CD8-positive, alpha-beta memory T cell (primary cell): ENCODE data around the gene MMP28. TPM values are rescaled to one million over a fixed set of nuclear protein-coding genes. Genes with fewer than 3 reads are reported as not detected.

Experiments used
- CTCF ChIA-PET: fragments of 350-600 bp; sonication (Branson Sonifier 250); formaldehyde crosslinking; loops from one replicate; lab custom pipeline; 2021; ENCODE audit warnings: antibody characterized with exemption; lab: Charles Lee
- POLR2A ChIA-PET: fragments of 350-600 bp; sonication (Branson Sonifier 250); formaldehyde crosslinking; loops from one replicate; lab custom pipeline; 2021; ENCODE audit warnings: antibody characterized with exemption; lab: Charles Lee
- DNase-seq, 5 donors: peaks; one replicate each; pipeline versions ENCODE4 v3.0.0 to v3.0.0-alpha.2; 2020 to 2022; ENCODE audit warnings: mixed read lengths in 1 of 5
- H3K27ac ChIP-seq: one replicate; pipeline ENCODE4 v1.7.0; 2013; ENCODE audit warnings: low read depth, mild to moderate bottlenecking, low read length, moderate library complexity
- H3K27me3 ChIP-seq: 2 replicates; pipeline ENCODE4 v1.7.0; 2013; ENCODE audit warnings: low read length, mild to moderate bottlenecking; ENCODE audit not compliant: insufficient read depth, poor library complexity, severe bottlenecking
- H3K36me3 ChIP-seq: 2 replicates; pipeline ENCODE4 v1.7.0; 2013; ENCODE audit warnings: mild to moderate bottlenecking, low read length, moderate library complexity; ENCODE audit not compliant: insufficient read depth
- H3K4me1 ChIP-seq: 2 replicates; pipeline ENCODE4 v1.7.0; 2013; ENCODE audit warnings: mild to moderate bottlenecking, low read length, moderate library complexity; ENCODE audit not compliant: insufficient read depth
- H3K4me3 ChIP-seq: 2 replicates; pipeline ENCODE4 v1.7.0; 2013; ENCODE audit warnings: mild to moderate bottlenecking, low read length
- H3K9me3 ChIP-seq: 2 replicates; pipeline ENCODE4 v1.7.0; 2013; ENCODE audit warnings: mild to moderate bottlenecking, low read length
- H3K27ac Mint-ChIP-seq, 8 donors: one replicate each; pipeline ENCODE4 v1.8.0; 2020 to 2021; ENCODE audit warnings: mixed read lengths in 8 of 8, mild to moderate bottlenecking in 6 of 8, inconsistent platforms in 3 of 8, moderate library complexity in 3 of 8
- H3K27me3 Mint-ChIP-seq, 2 donors: one replicate each; pipeline ENCODE4 v1.8.0; 2020 to 2021; ENCODE audit warnings: mixed read lengths in 2 of 2, mild to moderate bottlenecking in 1 of 2, moderate library complexity in 1 of 2
- H3K36me3 Mint-ChIP-seq, 3 donors: one replicate each; pipeline ENCODE4 v1.8.0; 2020 to 2021; ENCODE audit warnings: mixed read lengths in 3 of 3, inconsistent platforms in 1 of 3, mild to moderate bottlenecking in 1 of 3
- H3K4me1 Mint-ChIP-seq, 3 donors: one replicate each; pipeline ENCODE4 v1.8.0; 2020 to 2021; ENCODE audit warnings: mixed read lengths in 3 of 3, inconsistent platforms in 1 of 3, mild to moderate bottlenecking in 1 of 3
- H3K4me3 Mint-ChIP-seq, 7 donors: one replicate each; pipeline ENCODE4 v1.8.0; 2020 to 2021; ENCODE audit warnings: mixed read lengths in 7 of 7, mild to moderate bottlenecking in 6 of 7, moderate library complexity in 4 of 7, inconsistent platforms in 2 of 7
- H3K9me3 Mint-ChIP-seq, 5 donors: one replicate each; pipeline ENCODE4 v1.8.0; 2020 to 2022; ENCODE audit warnings: mixed read lengths in 5 of 5, mild to moderate bottlenecking in 3 of 5, moderate library complexity in 2 of 5, inconsistent platforms in 1 of 5
- polyA plus RNA-seq: library from polyadenylated mRNA; unstranded; fragments of 300-500 nt; fragmentation: Illumina TruSeq; gene quantifications from one replicate; pipeline ENCODE4 v1.2.3, GENCODE V29; 2021
- total RNA-seq, 2 experiments: library from RNA; stranded (reverse); gene quantifications; one replicate each; pipeline ENCODE4 v1.2.3, GENCODE V29; 2021

MMP28 gene
- total and polyA plus RNA-seq, 3 experiments from 2014 or later, result not detected

DNA sequence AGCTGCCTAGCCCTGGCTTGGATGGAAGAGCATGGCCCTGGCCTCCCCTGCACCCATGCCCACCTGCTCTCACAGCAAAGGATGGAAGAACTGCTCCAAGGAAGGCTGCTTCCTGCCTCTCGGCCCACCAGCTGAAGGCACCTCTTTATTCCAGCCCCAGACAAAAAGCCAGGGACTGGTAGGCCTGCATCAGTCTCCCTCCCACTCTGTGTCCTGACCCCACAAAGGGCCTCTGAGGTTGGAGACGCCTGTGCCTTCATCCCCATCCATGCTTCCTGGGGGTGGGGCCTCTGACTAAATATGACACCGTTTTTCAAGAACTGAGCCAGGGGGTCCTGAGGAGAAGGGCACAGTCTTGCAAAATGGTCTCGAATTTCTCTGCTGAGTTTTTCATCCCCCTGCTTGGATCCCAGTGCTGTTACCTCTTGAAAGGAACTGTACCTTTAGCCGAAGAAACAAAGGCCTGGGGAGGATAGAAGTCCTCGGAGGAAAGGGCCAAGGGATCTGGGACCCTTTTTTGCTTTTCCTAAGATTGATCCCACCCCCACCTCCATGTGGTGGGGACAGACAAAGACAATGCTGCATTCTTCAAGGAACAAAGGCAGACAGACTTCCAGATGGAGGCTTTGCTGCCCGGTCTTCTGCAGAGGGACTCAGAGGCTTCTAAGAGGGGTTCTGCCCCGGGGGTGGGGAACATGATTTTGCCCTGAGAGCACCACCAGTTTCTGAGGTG is 29.5 kb downstream of the MMP28 start:
- peaks cover 7 to 9% (median 9%) of the 10 kb centered on the region in 3 donors for H3K4me1 Mint-ChIP-seq
- Histone ChIP-seq H3K9me3 (no peaks in the 10 kb centered on the region), H3K4me3 (no peak overlapping the region), H3K27me3 (no peaks in the 10 kb centered on the region), H3K36me3 (no peaks in the 10 kb centered on the region), H3K4me1 (peaks cover 8% of the 10 kb centered on the region), H3K27ac (no peak overlapping the region)
- ChIA-PET CTCF (interaction anchor here (0.9 to 9.3 kb wide), 5 partner anchors 15 to 307 kb away, joined by 3 to 250 read pairs (median 25); partner anchors contain the start of gene TAF15), POLR2A (interaction anchor here (4.6 kb wide), 1 partner anchor 43 kb away, joined by 66 read pairs; the partner anchor contains the start of gene TAF15)
- H3K4me3 Mint-ChIP-seq, result peak overlapping the region in 1 of 7 donors; percentile 23
- DNase-seq, result no peak
- H3K27ac Mint-ChIP-seq, result no peak overlapping the region
- no peaks in the 10 kb centered on the region for H3K27me3 Mint-ChIP-seq
- no peaks in the 10 kb centered on the region for H3K9me3 Mint-ChIP-seq
- H3K36me3 Mint-ChIP-seq, result peaks cover 0 to 2% (median 0%) of the 10 kb centered on the region in 3 donors

DNA sequence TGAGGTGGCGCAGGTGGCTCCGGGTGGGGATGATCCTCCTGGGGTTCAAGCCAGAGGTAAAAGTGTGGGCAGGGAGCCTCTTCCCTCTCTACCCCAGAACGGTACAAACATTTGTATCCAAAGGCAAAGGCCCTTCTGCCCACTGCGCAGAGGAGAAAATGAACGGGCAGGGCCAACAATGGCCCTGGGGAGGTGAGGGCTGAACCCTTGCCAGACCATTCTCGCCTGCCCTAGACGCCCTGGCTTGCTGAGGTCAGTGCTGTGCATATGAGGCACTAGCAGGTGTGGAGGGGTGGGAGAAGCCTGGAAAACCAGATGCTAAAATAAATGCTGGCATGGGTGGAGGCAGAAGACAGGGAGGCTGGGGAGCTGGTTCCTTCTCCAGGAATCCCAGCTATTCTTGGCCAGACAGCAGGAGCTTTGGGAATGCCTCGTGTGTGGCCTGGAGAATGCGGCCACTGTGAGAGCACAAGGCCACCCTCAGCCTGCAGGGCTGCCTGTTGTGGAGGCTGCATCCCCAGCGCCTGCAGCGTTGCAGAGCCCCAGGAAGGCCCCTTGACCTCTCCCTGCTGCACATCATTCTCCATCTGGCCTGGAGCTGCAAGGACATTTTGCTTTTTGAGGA is 30.2 kb downstream of the MMP28 start:
- ChIA-PET POLR2A (interaction anchor here (4.6 kb wide), 1 partner anchor 44 kb away, joined by 66 read pairs; the partner anchor contains the start of gene TAF15), CTCF (interaction anchor here (0.9 to 9.3 kb wide), 12 partner anchors 11 to 308 kb away, joined by 3 to 250 read pairs (median 6); partner anchors contain the start of genes MMP28 and TAF15)
- Mint-ChIP-seq H3K4me3 (peak overlapping the region; percentile 88 to 99 (median 96)), H3K27ac (peak overlapping the region in 7 of 8 donors; percentile 65 to 96 (median 89)), H3K27me3 (no peaks in the 10 kb centered on the region), H3K9me3 (no peaks in the 10 kb centered on the region), H3K4me1 (peaks cover 7 to 9% (median 9%) of the 10 kb centered on the region in 3 donors), H3K36me3 (peaks cover 0 to 2% (median 0%) of the 10 kb centered on the region in 3 donors)
- Histone ChIP-seq H3K27ac (no peak overlapping the region), H3K36me3 (no peaks in the 10 kb centered on the region), H3K27me3 (no peaks in the 10 kb centered on the region), H3K9me3 (no peaks in the 10 kb centered on the region), H3K4me3 (peak overlapping the region; percentile 70), H3K4me1 (peaks cover 8% of the 10 kb centered on the region)
- no peak for DNase-seq

DNA sequence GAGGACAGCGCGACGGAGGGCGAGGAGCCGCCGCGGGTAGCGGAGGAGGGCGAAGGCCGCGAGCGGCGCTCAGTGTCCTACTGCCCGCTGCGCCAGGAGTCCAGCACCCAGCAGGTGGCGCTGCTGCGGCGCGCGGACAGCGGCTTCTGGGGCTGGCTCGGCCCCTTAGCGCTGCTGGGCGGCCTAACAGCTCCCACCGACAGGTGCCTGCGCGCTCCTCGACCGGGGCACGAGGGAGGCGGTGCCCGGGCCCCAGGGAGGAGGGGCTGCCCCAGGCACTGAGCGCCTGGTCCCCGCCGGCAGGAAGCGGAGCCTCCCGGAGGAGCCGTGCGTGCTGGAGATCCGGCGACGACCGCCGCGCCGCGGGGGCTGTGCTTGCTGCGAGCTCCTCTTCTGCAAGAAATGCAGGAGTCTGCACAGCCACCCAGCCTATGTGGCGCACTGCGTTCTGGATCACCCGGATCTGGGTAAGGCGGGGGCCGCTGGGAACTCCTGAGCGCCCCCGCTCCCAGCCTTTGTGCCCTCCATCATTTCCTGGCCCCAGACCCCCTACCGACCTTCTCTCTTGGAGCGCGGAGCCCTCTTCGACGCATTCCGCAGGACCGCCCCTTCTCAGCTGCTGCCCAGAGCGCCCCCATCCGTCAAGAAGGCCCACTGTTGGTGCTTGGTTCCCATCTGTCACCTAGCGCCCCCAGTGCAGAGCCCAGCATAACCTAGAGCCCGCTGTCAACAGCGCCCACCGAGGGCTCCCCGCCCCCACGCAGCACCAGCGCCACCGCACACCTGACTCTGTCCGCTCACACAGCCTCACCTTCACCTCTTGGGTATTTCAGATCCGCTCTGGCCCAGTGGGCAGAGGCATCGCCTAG is 31.1 kb downstream of the MMP28 start:
- Histone ChIP-seq H3K4me3 (peak overlapping the region; percentile 70), H3K27me3 (no peaks in the 10 kb centered on the region), H3K27ac (peak overlapping the region; percentile 17), H3K4me1 (peaks cover 8% of the 10 kb centered on the region), H3K36me3 (no peaks in the 10 kb centered on the region), H3K9me3 (no peaks in the 10 kb centered on the region)
- POLR2A ChIA-PET, result interaction anchor here (0.6 to 4.6 kb wide), 6 partner anchors 17 to 451 kb away, joined by 3 to 66 read pairs (median 4); partner anchors contain the start of gene TAF15
- Mint-ChIP-seq H3K4me1 (peaks cover 7 to 9% (median 9%) of the 10 kb centered on the region in 3 donors), H3K9me3 (no peaks in the 10 kb centered on the region), H3K27me3 (no peaks in the 10 kb centered on the region), H3K4me3 (peak overlapping the region; percentile 88 to 99 (median 96)), H3K36me3 (peaks cover 0 to 2% (median 0%) of the 10 kb centered on the region in 3 donors), H3K27ac (peak overlapping the region; percentile 65 to 96 (median 86))
- CTCF ChIA-PET, result interaction anchor here (0.7 to 9.3 kb wide), 61 partner anchors 10 to 784 kb away, joined by 3 to 250 read pairs (median 4); partner anchors contain the start of genes CCL5, LIG3, MMP28 and TAF15
- peak; percentile 77 to 86 (median 84) for DNase-seq

DNA sequence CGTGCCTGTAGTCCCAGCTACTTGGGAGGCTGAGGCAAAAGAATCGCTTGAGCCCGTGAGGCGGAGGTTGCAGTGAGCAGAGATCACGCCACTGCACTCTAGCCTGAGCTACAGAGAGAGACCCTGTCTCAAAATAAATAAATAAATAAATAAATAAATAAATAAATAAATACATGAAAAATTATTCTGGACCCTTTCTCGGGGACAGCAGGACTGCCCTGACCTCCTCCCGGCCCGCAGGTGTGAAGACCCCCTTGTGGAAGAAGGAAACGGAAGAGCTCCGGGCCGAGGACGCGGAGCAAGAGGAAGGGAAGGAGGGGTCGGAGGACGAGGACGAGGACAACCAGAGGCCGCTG is 31.7 kb downstream of the MMP28 start:
- no peaks in the 10 kb centered on the region for H3K27me3 ChIP-seq
- peaks cover 8% of the 10 kb centered on the region for H3K4me1 ChIP-seq
- peak overlapping the region in 1 of 8 donors; percentile 77 for H3K27ac Mint-ChIP-seq
- no peaks in the 10 kb centered on the region for H3K9me3 Mint-ChIP-seq
- peaks cover 0 to 2% (median 0%) of the 10 kb centered on the region in 3 donors for H3K36me3 Mint-ChIP-seq
- peak overlapping the region; percentile 88 to 99 (median 96) for H3K4me3 Mint-ChIP-seq
- H3K27ac ChIP-seq, result no peak overlapping the region
- no peaks in the 10 kb centered on the region for H3K27me3 Mint-ChIP-seq
- peak overlapping the region; percentile 70 for H3K4me3 ChIP-seq
- peaks cover 7 to 9% (median 9%) of the 10 kb centered on the region in 3 donors for H3K4me1 Mint-ChIP-seq
- DNase-seq, result no peak
- POLR2A ChIA-PET, result interaction anchor here (0.7 to 4.6 kb wide), 5 partner anchors 18 to 451 kb away, joined by 3 to 66 read pairs (median 4); partner anchors contain the start of gene TAF15
- H3K36me3 ChIP-seq, result no peaks in the 10 kb centered on the region
- H3K9me3 ChIP-seq, result no peaks in the 10 kb centered on the region
- CTCF ChIA-PET, result interaction anchor here (0.7 to 9.3 kb wide), 60 partner anchors 11 to 784 kb away, joined by 3 to 250 read pairs (median 4); partner anchors contain the start of genes CCL5, LIG3, MMP28 and RASL10B

DNA sequence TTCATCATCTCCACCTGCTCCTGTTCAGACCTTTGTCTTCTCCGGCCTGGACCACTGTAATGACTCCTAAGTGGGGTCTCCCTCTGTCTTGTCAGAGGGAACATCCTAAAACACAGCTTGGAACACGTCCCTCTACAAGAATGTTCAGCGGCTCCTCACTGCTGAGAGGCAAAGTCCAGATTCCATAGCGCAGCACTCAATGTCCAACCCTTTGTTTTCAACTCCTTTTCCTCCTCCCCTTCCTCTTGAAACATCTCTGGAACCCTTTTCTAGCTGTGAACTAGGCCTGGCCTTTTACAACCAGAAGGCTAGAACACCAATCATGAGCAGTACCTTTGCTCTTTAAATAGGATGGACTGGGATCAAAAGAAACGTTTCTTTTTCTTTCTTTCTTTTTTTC is 33.8 kb downstream of the MMP28 start:
- Histone ChIP-seq H3K36me3 (no peaks in the 10 kb centered on the region), H3K9me3 (no peaks in the 10 kb centered on the region), H3K4me3 (no peak overlapping the region), H3K27me3 (no peaks in the 10 kb centered on the region), H3K4me1 (peaks cover 8% of the 10 kb centered on the region), H3K27ac (no peak overlapping the region)
- ChIA-PET CTCF (interaction anchor here (0.6 to 9.3 kb wide), 2 partner anchors 47 to 1140 kb away, joined by 4 to 250 read pairs; partner anchors contain the start of gene TAF15), POLR2A (no interaction called here)
- no peak overlapping the region for H3K27ac Mint-ChIP-seq
- H3K27me3 Mint-ChIP-seq, result no peaks in the 10 kb centered on the region
- peaks cover 7 to 9% (median 9%) of the 10 kb centered on the region in 3 donors for H3K4me1 Mint-ChIP-seq
- peaks cover 0 to 2% (median 0%) of the 10 kb centered on the region in 3 donors for H3K36me3 Mint-ChIP-seq
- peak overlapping the region in 1 of 7 donors; percentile 17 for H3K4me3 Mint-ChIP-seq
- H3K9me3 Mint-ChIP-seq, result no peaks in the 10 kb centered on the region
- DNase-seq, result no peak

DNA sequence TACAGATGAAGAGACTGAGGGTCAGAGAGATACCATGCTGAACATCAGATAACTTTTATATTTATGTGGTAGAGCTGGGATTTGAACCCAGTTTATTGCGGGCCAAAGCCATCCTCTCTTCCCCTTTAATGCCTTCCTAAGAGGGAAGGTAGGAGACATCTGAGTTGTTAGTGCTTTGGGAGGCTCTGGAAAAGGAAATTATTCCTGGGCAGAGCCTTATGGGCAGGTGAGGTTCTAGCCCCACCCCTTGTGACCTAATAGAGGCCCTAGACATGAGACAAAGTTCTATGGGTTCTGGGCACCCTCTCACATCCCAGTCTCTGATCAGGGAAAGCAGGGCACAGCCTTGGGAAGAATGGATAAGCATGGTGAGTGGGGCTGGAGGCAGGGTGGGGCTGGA is 34.9 kb downstream of the MMP28 start, which contains the start of gene C17orf50:
TSS of gene C17orf50 (plus strand) at position 301 of the 400 bp plus-strand sequence. CDS start at position 356, 55 bp downstream.
- no peaks in the 10 kb centered on the region for H3K9me3 Mint-ChIP-seq
- POLR2A ChIA-PET, result interaction anchor here (0.7 kb wide), 1 partner anchor 31 kb away, joined by 4 read pairs; no protein-coding TSS in a partner anchor
- DNase-seq, result no peak
- Histone ChIP-seq H3K4me3 (no peak within 1 kb of the TSS), H3K4me1 (peaks cover 8% of the 10 kb centered on the region), H3K36me3 (no peaks in the 10 kb centered on the region), H3K9me3 (no peaks in the 10 kb centered on the region), H3K27me3 (no peaks in the 10 kb centered on the region), H3K27ac (no peak within 1 kb of the TSS)
- H3K4me3 Mint-ChIP-seq, result peak within 1 kb of the TSS in 2 of 7 donors; percentile 17 to 36
- CTCF ChIA-PET, result interaction anchor here (1.2 to 9.3 kb wide), 3 partner anchors 13 to 48 kb away, joined by 3 to 250 read pairs (median 4); partner anchors contain the start of genes MMP28 and TAF15
- peaks cover 7 to 9% (median 9%) of the 10 kb centered on the region in 3 donors for H3K4me1 Mint-ChIP-seq
- no peaks in the 10 kb centered on the region for H3K27me3 Mint-ChIP-seq
- peak within 1 kb of the TSS in 1 of 8 donors; percentile 38 for H3K27ac Mint-ChIP-seq
- H3K36me3 Mint-ChIP-seq, result peaks cover 0 to 2% (median 0%) of the 10 kb centered on the region in 3 donors

DNA sequence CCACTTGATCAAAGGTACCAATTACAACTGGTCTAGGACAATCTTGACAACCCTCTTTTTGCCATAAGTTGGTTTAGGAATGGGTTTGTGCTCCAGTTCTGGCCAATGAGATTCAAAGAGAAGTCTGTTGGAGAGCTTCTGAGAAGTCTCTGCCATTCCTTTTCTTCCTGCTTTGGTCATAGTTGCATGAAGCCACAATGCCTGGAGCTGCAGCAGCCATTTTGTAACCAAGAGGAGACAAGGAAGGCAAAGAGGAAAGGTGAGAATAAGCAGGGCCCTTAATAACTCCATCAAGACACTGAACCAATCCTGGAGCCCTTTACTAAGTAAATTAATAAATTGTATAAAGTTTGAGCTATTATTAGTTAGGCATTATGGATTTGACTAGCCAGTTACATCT is 38.2 kb downstream of the MMP28 start:
- Mint-ChIP-seq H3K27me3 (peaks cover 4 to 11% of the 10 kb centered on the region in 2 donors), H3K36me3 (peaks cover 0 to 2% (median 0%) of the 10 kb centered on the region in 3 donors), H3K4me1 (no peaks in the 10 kb centered on the region), H3K9me3 (no peaks in the 10 kb centered on the region), H3K27ac (no peak overlapping the region), H3K4me3 (no peak overlapping the region)
- CTCF ChIA-PET, result interaction anchor here (1.1 to 3.1 kb wide), 3 partner anchors 9 to 392 kb away, joined by 3 to 9 read pairs (median 8); partner anchors contain the start of gene TAF15
- Histone ChIP-seq H3K4me3 (no peak overlapping the region), H3K36me3 (no peaks in the 10 kb centered on the region), H3K9me3 (no peaks in the 10 kb centered on the region), H3K27ac (no peak overlapping the region), H3K27me3 (no peaks in the 10 kb centered on the region), H3K4me1 (no peaks in the 10 kb centered on the region)
- no peak for DNase-seq
- POLR2A ChIA-PET, result no interaction called here
